Activated CD4-positive, CD25-positive, alpha-beta regulatory T cell treated with anti-CD3 and anti-CD28 coated beads, Interleukin-2, amount 50 U/mL, for 24 hours (primary cell): ENCODE measurements around the gene FAS.

ENCODE experiments used
- ATAC-seq, 2 donors: fragments of 150-1000 bp; cut with Tn5 transposase; one replicate each; pipeline ENCODE4 v1.10.0; 2021; ENCODE audit warnings: mild to moderate bottlenecking in 1 of 2, moderate library complexity in 1 of 2

Gene FAS

GRCh38 chr10:89043052-89043451 lies 52.5 kb downstream of the FAS start:
- no peak for ATAC-seq

GRCh38 chr10:89047397-89047796 lies 56.8 kb downstream of the FAS start:
- no peak for ATAC-seq

- ATAC-seq, result no peak
Measured at GRCh38 chr10:89051593-89051992, 61.0 kb downstream of the FAS start.

GRCh38 chr10:89053555-89053954 lies 63.0 kb downstream of the FAS start:
- no peak for ATAC-seq

- no peak for ATAC-seq
Measured at GRCh38 chr10:89055159-89055558, 64.6 kb downstream of the FAS start.

GRCh38 chr10:89062861-89063260 lies 72.3 kb downstream of the FAS start:
- ATAC-seq, result no peak

GRCh38 chr10:89063465-89063864 lies 72.9 kb downstream of the FAS start:
- no peak for ATAC-seq

GRCh38 chr10:89064748-89065147 lies 74.2 kb downstream of the FAS start:
- no peak for ATAC-seq
